ENCODE measurements around the gene TLL1.

The TLL1 gene

DNA sequence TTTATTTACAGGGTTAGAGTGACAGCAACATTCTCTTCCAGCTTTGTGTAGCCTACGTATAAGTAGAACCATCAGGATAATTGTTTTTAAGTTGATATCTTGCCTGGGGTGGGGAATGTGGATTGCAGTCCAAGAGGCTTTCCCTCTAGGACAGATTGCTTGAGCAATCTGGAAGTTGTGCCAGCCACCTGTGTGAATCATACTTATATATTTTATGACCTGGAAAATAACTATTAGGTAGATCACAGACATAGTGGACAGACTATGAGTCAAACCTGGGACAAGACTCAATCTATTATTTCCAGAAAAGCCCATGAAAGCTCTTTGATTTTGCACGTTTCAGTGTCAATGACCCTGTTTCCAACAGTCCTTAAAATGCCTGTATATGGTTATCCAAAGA is 98.9 kb downstream of the TLL1 start:
- DNase-seq (ENCODE audit: low read depth in 2 of 2) = no peak

DNA sequence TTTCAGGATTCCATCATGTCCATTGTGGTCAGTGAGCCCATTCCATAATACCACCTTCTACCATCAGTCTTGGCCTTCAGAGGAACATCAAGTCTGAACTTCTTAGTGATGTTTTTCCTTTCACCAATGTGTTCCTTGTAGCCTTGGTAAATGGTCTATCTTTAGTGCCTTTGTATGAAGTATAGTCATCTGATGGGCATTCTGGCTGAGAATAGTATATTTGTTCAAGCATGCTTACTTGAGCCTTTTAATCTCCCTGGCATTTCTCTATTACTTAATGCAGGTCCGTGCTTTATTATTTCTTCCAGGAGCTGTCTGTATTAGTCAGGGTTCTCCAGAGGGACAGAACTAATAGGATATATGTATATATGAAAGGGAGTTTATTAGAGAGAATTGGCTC is 99.7 kb downstream of the TLL1 start:
- DNase-seq (ENCODE audit: low read depth in 2 of 2) = no peak

GRCh38 chr4:165982934-165983333 is 109.9 kb downstream of the TLL1 start:
- no peak for DNase-seq (ENCODE audit: low read depth in 2 of 2)

GRCh38 chr4:165986956-165987698 is 114.1 kb downstream of the TLL1 start:
- no peak for DNase-seq (ENCODE audit: low read depth in 2 of 2)

- DNase-seq (ENCODE audit: low read depth in 2 of 2) = no peak
These were observed 118.5 kb downstream of the TLL1 start for GRCh38 chr4:165991325-165992180.

- DNase-seq (ENCODE audit: low read depth in 2 of 2) = no peak
These were observed 119.2 kb downstream of the TLL1 start for GRCh38 chr4:165992283-165992682.

DNA sequence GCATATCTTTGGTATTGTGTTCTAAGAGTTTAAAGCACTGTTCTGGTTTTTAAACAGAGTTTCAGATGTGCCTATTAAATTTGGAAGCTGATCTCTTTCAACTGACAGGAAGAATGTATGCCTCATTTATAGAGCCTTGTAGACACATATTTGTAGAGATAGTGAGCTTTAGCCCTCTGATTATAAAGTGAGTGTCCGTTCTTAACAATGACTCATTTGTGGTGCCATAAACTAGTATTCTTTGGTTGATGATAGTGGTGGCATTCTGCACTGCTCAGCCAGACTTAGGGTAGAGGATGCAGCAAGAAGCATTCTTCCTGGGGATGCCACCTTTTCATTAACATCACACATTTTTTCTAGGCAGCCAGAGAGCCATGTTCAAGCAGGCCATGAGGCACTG is 121.7 kb downstream of the TLL1 start:
- no peak for DNase-seq (ENCODE audit: low read depth in 2 of 2)

DNA sequence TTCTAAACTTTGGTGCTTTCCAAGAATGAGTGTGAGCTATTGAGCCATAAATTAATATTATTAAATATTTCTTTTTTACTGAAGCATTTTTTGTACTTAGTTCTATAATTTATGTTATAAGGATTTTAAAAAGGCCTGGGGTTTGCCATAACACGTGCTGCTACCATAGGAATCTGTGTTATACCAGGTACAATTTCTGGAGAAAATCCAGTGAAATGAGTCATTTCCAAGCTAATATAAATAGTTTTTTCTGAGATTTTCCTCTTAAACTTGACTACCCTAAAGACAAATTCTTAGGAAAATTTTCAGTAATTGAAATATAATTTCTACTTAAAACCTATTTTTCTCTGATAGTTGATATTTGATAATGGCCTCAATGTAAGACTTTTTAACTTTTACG is 130.8 kb downstream of the TLL1 start:
- no peak for DNase-seq (ENCODE audit: low read depth in 2 of 2)

DNA sequence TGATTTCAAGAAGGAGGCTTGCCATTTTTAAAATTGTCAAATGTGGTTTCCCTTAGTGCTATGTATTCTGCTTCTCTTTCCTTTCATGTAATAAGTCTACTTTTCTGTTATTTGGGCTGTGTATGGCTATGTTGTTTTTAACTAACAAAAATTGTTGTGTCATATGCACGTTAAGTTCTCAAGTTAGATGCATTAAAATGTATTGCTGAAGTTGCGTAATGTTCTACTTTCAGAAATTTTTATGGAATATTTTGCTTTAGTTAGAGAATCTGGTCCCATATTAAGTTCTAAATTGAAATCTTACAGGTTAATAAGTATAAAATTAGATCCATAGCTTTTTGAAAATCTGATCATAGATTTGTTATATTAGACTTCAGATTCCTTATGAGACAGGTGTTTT is 133.2 kb downstream of the TLL1 start:
- no peak for DNase-seq (ENCODE audit: low read depth in 2 of 2)

DNA sequence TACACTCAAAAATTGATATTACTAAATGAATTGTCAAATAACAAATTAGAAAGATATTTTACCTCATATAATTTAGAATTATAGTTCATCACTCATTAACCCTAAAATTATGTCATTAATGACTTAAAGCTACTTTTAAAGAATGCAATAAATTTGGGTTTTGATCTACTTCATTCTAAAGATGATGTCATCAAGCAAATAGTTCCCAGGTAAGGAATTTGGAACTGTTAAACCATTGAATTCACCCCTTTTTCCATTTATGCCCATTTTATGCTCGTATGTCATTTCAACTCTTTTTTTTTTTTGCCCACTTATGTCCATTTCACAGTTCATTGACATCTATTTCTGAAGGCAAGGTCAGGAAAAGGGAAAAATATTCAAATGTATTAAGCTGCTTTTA is 135.5 kb downstream of the TLL1 start:
- no peak for DNase-seq (ENCODE audit: low read depth in 2 of 2)

DNA sequence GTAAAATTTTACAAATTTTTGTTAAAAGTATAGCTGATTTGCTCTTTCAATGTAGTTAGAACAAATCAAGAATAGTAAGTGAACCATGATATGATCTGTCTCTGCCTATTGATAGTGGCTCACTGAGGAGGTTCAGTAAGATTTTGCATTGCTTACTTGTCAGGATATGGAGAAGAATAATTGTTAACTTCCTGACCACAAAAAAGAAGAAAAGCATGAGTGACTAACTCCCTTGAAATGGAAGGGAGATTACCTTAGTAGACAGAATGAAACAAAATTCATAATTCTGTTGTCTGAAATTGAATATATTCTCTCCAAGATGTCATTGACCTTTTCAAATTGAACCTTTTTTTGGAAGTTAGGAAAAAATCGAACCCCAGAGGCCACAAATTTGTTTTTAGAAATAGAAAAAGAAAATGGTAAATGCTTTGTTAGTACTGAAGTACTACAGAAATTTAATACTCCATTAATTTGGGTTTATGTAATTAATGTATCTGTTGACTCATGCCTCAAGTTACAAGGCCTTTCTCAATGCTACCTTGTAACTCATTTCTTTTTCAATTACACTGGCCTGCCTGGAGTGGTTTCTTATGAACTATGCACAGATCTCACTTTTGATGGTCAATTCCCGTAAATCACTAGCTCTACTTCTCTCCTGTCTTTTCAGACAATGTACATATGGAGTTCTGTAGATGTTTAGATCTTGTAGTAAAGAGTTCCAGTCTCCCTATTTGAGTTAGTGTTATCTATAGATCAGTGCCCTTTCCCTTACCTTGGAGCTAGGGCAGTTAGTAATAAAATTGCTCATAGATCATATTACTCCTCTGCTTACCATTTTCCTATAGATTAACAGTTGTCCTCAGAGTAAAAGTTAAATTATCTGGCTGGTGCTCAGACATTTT is 139.3 kb downstream of the TLL1 start:
- DNase-seq (ENCODE audit: low read depth in 2 of 2) = no peak

- no peak for DNase-seq (ENCODE audit: low read depth in 2 of 2)
These were observed 141.4 kb downstream of the TLL1 start for GRCh38 chr4:166014411-166014810.

DNA sequence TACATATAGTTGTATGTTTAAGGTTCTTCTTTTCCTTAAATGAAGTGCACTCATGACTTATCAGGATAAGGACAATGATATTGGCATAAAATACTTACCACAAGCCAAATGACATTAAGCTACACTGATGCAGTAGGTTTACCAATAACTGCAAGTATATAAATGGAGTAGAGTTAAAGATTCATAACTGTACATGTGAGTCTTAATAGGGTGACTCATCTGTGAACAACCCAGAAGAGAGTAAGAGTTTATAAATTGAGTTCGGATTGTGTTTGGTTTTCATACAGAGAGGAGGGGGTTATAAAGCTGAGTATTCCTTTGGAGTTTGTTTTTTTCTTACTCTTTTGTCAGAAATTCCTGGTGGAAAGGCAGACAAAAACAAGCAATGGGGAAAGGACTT is 144.8 kb downstream of the TLL1 start:
- no peak for DNase-seq (ENCODE audit: low read depth in 2 of 2)

- DNase-seq (ENCODE audit: low read depth in 2 of 2) = no peak
These were observed 146.6 kb downstream of the TLL1 start for GRCh38 chr4:166019441-166020220.

DNA sequence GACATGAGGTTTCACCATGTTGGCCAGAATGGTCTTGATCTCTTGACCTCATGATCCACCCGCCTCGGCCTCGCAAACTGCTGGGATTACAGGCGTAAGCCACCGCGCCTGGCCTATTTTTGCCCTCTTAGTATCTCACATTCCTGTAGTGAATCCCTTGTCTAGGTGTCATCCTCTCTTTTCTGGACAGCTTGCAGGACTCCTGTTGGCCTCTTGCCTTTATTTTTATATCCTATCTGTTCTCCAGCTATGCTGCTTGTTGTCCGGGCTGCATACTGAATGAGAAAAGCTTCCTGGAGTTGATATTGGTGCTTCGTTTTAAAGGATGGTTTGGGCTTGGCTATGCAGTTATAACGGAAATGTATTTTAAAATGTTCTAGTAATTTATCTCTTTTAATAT is 148.6 kb downstream of the TLL1 start:
- no peak for DNase-seq (ENCODE audit: low read depth in 2 of 2)

GRCh38 chr4:166034965-166035364 is 161.9 kb downstream of the TLL1 start:
- DNase-seq (ENCODE audit: low read depth in 2 of 2) = no peak

DNA sequence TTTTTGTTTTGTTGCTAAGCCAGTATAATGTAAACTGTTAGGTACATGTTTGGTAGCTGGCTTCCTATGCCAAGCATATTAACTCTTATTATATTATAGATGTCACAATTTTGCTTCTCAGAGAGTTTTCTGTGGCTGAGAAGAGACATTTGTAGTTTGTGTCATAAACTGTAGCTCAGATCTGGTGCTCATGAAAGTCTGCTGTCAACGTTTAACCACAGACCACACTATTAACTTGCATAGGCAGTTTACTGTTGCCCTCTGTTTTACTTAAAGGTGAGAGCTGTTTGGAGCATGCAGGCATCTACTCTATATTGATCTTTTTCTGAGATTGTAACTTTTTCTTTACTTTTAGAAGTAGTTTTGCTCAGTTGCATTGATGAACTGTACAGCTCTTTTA is 166.8 kb downstream of the TLL1 start:
- DNase-seq (ENCODE audit: low read depth in 2 of 2) = no peak

- DNase-seq (ENCODE audit: low read depth in 2 of 2) = no peak
These were observed 169.5 kb downstream of the TLL1 start for GRCh38 chr4:166042510-166043055.

- no peak for DNase-seq (ENCODE audit: low read depth in 2 of 2)
These were observed 170.8 kb downstream of the TLL1 start for GRCh38 chr4:166043801-166044200.

- DNase-seq (ENCODE audit: low read depth in 2 of 2) = no peak
These were observed 171.8 kb downstream of the TLL1 start for GRCh38 chr4:166044871-166045270.

- DNase-seq (ENCODE audit: low read depth in 2 of 2) = no peak
These were observed 172.4 kb downstream of the TLL1 start for GRCh38 chr4:166045457-166045856.

Measured in stimulated activated CD4-positive, alpha-beta T cell treated with anti-CD3 and anti-CD28 coated beads, Interleukin-12 subunit alpha, Interleukin-12 subunit beta, amount 100 ng/mL, for 24 hours (primary cell).